ENCODE measurements around the gene VTI1A.
"Not testable (repeated sequence)": the region's sequence is repeated elsewhere in the genome, so short reads cannot be mapped to it uniquely, and the experiment has no call there.

The VTI1A gene

GRCh38 chr10:112851588-112852211 is 404.7 kb downstream of the VTI1A start:
- no peak for FAIRE-seq
- DNase-seq (ENCODE audit: insufficient read length): no peak
- TF ChIP-seq POLR2A (IDR thresholded peaks at IDR 0.05; ENCODE audit: low read depth, low read length) (no peak), TAF1 (IDR thresholded peaks at IDR 0.05; ENCODE audit: borderline replicate concordance, low read depth, low read length) (no peak), POLR2AphosphoS5 (IDR thresholded peaks at IDR 0.05; ENCODE audit: low read depth, low read length) (no peak)

GRCh38 chr10:112852306-112852705 is 405.3 kb downstream of the VTI1A start:
- no peak for TF ChIP-seq POLR2A (IDR thresholded peaks at IDR 0.05; ENCODE audit: low read depth, low read length)
- TF ChIP-seq POLR2AphosphoS5 (IDR thresholded peaks at IDR 0.05; ENCODE audit: low read depth, low read length): no peak
- no peak for FAIRE-seq
- DNase-seq (ENCODE audit: insufficient read length): no peak

GRCh38 chr10:112855134-112855533 is 408.1 kb downstream of the VTI1A start:
- no peak for FAIRE-seq
- no peak for DNase-seq (ENCODE audit: insufficient read length)
- no peak for TF ChIP-seq POLR2AphosphoS5 (IDR thresholded peaks at IDR 0.05; ENCODE audit: low read depth, low read length)
- TF ChIP-seq TAF1 (IDR thresholded peaks at IDR 0.05; ENCODE audit: borderline replicate concordance, low read depth, low read length): no peak
- TF ChIP-seq POLR2A (IDR thresholded peaks at IDR 0.05; ENCODE audit: low read depth, low read length): no peak

DNA sequence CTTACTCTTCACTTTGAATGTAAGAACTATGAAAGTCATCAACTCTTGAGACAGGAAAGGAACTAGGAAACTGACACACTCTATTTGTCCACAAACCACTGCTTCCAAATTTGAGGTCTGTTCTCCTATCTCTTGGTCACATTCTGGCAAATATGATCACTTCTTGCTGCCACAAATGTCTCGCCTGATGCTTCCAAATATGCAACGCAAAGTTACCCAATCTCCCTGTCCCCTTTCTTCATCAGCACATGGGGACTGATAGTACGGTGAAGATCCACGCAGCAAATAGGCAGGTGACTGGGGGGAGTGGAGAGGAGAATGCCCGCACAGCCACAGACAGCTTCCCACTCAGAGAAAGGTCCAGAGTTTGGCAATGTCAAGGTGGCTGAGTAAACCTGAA is 410.5 kb downstream of the VTI1A start:
- DNase-seq (ENCODE audit: insufficient read length): no peak
- TF ChIP-seq POLR2A (IDR thresholded peaks at IDR 0.05; ENCODE audit: low read depth, low read length): no peak
- TF ChIP-seq POLR2AphosphoS5 (IDR thresholded peaks at IDR 0.05; ENCODE audit: low read depth, low read length): no peak
- no peak for TF ChIP-seq TAF1 (IDR thresholded peaks at IDR 0.05; ENCODE audit: borderline replicate concordance, low read depth, low read length)
- FAIRE-seq: no peak

DNA sequence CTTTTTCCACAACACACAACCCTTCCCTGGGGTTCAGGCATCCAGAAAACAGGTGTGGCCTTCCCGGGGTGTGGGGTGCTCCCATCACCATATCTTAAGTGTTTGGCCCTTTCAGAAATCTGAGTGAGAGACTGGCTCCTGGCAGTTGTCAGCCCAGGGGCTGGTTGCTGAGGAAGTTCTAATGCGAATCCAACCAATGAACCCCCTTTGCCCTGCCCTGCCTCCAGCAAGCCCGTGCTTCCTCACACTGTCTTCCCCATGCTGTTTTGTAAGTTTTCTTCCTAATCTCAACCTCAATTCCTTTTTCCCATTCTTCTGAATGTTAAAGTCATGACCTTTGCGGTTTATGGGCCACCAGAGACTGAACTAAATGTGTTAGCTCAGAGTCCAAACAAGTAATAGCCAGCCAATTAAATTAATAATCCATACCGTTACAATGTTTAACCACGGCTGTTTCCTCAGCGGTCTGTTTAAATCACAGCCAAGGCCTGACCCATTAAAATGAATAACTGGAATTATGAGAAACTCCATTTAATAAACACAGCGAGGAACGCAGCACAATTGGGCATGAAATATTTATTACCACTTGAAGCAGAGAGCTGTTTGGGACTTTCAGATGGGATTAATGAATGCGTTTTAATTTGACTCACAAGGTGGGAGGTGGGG is 412.1 kb downstream of the VTI1A start:
- FAIRE-seq: no peak
- no peak for DNase-seq (ENCODE audit: insufficient read length)
- TF ChIP-seq TAF1 (IDR thresholded peaks at IDR 0.05; ENCODE audit: borderline replicate concordance, low read depth, low read length) (no peak), POLR2A (IDR thresholded peaks at IDR 0.05; ENCODE audit: low read depth, low read length) (no peak), POLR2AphosphoS5 (IDR thresholded peaks at IDR 0.05; ENCODE audit: low read depth, low read length) (no peak)

DNA sequence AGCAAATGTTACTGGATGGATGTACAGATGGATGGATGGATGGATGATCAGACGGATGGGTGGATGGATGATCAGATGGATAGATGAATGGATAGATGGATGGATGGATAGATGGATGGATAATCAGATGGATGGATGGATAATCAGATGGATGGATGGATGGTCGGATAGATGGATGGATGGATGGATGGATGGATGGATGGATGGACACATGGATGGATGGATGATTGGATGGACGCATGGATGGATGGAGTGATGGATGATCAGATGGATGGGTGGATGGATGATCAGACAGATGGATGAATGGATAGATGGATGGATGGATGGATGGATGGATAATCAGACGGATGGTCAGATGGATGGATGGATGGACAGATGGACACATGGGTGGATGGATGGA is 412.8 kb downstream of the VTI1A start:
- FAIRE-seq (no peak), DNase-seq (ENCODE audit: insufficient read length) (no peak)
- TF ChIP-seq POLR2A (IDR thresholded peaks at IDR 0.05; ENCODE audit: low read depth, low read length): no peak

DNA sequence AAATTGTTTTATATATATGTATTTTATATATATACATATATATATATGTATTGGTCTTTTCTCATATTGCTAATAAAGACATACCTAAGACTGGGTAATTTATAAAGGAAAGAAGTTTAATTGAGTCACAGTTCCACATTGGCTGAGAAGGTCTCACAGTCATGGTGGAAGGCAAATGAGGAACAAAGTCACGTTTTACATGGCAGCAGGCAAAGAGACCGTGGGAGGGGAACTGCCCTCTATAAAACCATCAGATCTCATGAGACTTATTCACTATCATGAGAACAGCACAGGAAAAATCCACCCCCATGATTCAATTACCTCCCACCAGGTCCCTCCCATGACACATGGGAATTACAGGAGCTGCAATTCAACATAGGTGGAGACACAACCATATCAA is 416.4 kb downstream of the VTI1A start:
- not testable (repeated sequence) for DNase-seq (ENCODE audit: insufficient read length); FAIRE-seq

Measured in GM12892 (cell line).